ENCODE data around the gene CPD.

GRCh38 chr17:30475206-30475605 lies 96.5 kb downstream of the CPD start:
- TF ChIP-seq CTCF (IDR thresholded peaks at IDR 0.05; ENCODE audit: insufficient read depth, low read depth, low read length), result no peak
- TF ChIP-seq EZH2 (IDR thresholded peaks at IDR 0.05; ENCODE audit: insufficient read depth, low read length), result no peak

Data from astrocyte (in vitro differentiated cells and primary cell).